GM19397 (cell line): ENCODE data around the gene PLOD1.
"Not testable (repeated sequence)": the region's sequence is repeated elsewhere in the genome, so short reads cannot be mapped to it uniquely, and the experiment has no call there.

Experiments used
- ATAC-seq: cut with Tn5 transposase; IDR thresholded peaks from one replicate; pipeline ENCODE4 v1.9.1; 2021; ENCODE audit warnings: mild to moderate bottlenecking, moderate library complexity; ENCODE audit not compliant: unreplicated experiment

PLOD1 gene

GRCh38 chr1:12003762-12004161 lies 69.2 kb downstream of the PLOD1 start:
- no peak for ATAC-seq

- no peak for ATAC-seq
Observed at GRCh38 chr1:12005488-12006166, 71.1 kb downstream of the PLOD1 start.

GRCh38 chr1:12006167-12006921 lies 71.8 kb downstream of the PLOD1 start:
- ATAC-seq: no peak

- no peak for ATAC-seq
Observed at GRCh38 chr1:12007204-12007603, 72.7 kb downstream of the PLOD1 start.

GRCh38 chr1:12008355-12008754 lies 73.8 kb downstream of the PLOD1 start:
- ATAC-seq: not testable (repeated sequence)

- ATAC-seq: no peak
Observed at GRCh38 chr1:12009318-12009947, 74.9 kb downstream of the PLOD1 start.

- ATAC-seq: no peak
Observed at GRCh38 chr1:12010746-12011570, 76.4 kb downstream of the PLOD1 start.

GRCh38 chr1:12011998-12012397 lies 77.5 kb downstream of the PLOD1 start:
- no peak for ATAC-seq

- no peak for ATAC-seq
Observed at GRCh38 chr1:12012560-12013316, 78.2 kb downstream of the PLOD1 start.

- ATAC-seq: no peak
Observed at GRCh38 chr1:12014141-12014991, 79.8 kb downstream of the PLOD1 start.

GRCh38 chr1:12015001-12015491 lies 80.5 kb downstream of the PLOD1 start:
- no peak for ATAC-seq

- no peak for ATAC-seq
Observed at GRCh38 chr1:12015499-12015898, 81.0 kb downstream of the PLOD1 start.

GRCh38 chr1:12016182-12016581 lies 81.7 kb downstream of the PLOD1 start:
- no peak for ATAC-seq

- ATAC-seq: no peak
Observed at GRCh38 chr1:12019858-12020509, 85.5 kb downstream of the PLOD1 start.

GRCh38 chr1:12021616-12022015 lies 87.1 kb downstream of the PLOD1 start:
- no peak for ATAC-seq

GRCh38 chr1:12022036-12022435 lies 87.5 kb downstream of the PLOD1 start:
- no peak for ATAC-seq
